NCI-H524 treated with DMSO at 0.1 percent for 48 hours (cell line): Measurements from ENCODE around the gene PDK3.

Experiments
- DNase-seq: peaks from one replicate; lab custom pipeline; 2025; lab: John Stamatoyannopoulos, UW

Gene PDK3

DNA sequence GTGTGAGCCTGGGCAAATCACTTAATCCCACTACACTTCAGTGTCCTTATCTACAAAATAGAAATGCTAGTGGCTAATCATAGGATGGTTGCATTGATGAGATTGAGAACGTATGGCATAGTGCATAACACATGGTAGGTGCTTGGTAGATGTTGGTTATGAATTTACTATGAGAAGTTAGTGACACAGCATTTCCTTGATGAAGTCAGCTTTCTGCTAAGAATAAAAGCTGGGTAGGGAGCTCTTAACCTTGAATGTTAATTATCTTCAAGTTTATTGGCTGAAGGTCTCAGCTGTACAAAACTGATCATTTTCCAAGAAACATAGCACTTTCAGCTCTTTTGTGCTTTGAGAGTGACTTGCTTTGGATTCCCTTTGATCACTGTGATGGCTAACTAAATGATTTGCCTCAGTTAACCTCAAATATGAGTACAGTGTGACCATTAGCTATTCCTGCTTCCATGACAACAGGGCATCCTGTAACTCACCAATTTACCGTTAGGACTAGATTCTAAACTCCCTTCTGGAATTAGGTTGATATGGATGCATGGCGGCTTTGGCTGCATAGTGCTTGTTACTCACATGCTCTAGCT lies 17.8 kb downstream of the PDK3 start:
- DNase-seq: no peak

DNA sequence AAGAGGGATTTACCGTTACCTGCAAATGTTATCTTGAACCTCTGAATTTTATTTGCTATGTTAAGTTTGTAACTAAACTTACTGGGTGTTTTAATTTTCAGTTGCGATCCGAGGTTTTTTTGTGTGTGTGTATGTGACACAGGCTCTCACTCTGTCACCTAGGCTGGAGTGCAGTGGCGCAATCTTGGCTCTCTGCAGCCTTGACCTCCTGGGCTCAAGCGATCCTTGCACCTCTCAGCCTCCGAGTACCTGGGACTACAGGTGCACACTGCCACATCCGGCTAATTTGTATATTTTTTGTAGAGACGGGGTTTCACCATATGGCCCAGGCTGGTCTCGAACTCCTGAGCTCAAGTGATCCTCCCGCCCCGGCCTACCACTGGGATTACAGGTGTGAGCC lies 18.5 kb downstream of the PDK3 start:
- no peak for DNase-seq

DNA sequence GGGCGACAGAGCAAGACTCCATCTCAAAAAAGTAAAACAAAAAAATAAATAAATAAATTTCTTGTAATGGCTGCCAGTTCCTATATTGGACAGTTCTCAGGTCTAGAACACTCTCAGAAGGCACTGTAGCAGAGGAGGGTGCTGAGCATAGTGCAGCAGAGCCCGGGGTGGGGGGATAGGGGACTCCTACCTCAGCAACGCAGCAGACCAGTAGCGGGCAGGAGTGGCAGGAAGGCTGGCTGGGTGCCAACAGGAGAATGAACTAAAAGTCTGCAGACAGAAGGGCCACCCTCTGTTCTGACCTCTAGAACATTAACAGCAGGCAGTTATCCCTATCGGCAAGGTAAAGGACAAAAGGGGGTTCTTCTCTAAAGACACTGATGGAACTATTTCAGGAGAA lies 20.2 kb downstream of the PDK3 start:
- DNase-seq: no peak

DNA sequence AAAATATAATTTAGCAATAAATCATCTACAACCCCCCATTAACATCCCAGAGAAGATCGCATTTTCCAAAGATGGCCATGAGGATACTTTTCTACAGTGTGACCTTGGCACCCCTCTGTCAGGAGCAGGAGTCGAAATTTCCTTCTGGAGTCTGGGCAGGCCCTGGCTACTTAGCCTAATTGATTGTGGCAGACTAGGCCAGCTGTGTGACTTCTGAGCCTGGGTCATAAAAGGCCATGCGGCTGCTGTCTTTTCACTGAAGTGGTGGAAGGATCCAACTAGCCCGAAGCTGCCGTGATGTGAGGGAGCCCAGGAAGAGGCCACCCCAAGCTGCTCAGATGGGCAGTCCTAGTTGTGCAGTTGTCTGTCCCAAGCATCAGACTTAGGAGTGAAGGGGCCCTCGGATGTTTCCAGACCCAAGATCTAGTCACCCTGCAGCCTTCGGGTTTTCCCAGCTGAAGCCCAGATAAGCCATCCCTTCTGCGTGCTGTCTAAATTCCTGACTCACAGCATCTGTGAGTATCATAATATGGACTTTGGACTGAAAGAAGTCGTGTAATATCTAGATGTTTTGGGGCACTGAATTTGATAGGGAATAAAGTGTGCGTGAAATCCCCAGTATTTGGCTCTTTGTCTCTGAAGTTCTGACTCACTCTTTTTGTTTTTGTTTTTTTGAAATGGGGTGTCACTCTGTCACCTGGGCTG lies 21.0 kb downstream of the PDK3 start:
- no peak for DNase-seq

DNA sequence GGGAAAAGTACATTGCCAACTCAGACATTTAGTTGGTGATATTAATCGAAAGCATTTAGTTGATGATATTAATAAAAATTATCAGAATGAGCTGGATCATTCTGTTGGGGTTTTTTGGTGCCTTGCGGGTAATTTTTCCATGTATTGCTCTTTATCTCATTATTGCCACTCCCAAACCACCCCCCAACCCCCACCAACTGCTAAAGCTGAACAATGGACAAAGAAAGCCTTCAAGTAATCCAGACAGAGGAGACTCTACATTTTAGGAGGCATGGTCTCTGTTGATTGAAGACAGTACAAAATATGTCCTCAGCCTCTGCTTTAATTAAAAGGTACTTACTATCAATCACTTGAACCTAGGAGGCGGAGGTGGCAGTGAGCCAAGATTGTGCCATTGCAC lies 22.5 kb downstream of the PDK3 start:
- no peak for DNase-seq

DNA sequence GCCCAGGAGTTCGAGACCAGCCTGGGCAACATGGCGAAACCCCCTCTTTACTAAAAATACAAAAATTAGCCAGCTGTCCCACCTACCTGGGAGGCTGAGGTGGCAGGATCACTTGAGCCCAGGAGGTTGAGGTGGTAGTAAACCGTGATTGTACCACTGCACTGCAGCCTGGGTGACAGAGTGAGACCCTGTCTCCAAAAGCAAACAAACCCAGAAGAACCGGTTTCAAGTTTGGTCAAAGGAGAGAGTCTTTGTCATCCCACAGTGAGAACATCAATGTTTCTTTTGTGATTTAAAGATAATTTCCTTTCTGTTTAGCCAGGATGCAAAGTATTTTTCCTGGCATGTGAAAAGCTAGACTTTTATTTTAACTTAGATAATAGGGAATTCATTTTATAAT lies 26.7 kb downstream of the PDK3 start:
- no peak for DNase-seq

DNA sequence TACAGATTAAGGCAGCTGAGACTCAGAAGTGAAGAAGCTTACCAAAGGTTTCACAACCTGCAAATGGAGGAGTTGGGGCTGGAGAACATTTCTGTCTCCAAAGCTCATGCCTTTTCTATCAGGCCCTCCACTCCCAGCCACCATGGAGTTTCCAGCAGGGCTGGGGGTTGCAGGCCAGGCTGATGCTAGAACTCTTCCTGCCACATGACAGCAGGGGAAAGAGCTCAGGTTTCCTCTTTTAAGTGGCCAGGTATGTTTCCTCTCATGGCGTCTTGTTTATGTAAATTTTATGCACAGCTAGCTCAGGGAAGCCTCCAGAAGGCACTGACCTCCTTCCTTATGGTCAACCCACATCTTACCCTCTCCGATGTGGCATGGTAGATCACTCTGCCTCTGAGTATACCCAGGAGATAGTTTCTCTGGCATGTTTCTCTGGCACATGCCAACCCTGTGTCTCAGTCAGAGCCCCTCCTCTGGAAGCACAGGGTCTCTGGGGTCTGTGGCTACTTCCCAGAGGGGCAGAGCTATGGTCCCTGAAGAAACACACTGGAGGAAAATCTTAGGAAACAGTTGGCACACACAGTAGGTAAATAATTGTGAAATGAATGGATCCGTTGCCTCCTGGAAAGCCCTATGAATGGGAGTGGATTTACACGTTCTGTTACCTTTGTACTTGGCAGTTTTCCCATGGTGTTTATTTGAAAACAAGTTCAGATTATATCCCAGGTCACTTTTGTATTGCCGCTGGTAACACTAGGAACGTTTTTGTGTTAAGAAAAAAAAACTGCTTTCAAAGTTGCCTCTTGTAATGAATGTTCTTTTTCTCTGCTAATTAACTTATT lies 28.9 kb downstream of the PDK3 start:
- DNase-seq: no peak

DNA sequence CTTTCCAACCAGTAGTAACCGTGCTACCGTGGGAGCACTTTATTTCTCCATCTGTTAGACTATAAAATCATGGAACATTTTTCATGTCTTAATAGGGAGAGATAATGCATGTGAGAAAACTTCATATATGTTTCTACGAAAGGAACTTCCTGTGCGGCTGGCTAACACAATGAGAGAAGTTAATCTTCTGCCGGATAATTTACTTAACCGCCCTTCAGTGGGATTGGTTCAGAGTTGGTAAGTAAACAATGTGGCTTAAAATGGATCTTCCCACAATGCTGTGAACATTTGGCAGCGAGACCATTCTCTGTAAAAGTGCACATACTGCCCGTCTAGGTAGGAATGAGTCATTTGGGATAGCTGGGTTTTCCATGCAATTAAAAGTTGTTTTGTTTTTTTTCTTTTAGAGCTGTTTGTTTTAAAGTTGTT lies 29.6 kb downstream of the PDK3 start:
- no peak for DNase-seq

DNA sequence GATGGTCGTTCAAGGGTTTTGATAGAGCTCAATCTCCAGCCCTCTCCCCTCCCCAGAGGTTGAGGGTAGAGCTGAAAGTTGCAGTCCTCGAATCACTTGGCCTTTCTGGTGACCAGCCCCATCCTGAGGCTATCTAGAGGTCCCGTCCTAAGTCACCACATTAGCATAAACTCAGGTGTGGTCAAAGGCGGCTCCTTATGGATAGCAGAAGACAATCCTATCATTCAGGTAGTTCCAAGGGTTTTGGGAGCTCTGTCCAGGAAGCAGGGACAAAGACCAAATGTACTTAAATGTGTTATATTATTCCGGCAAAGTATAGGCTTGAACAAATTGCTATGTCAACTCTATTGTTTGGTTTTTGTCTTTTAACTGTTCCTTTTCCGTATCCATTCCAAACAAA lies 30.6 kb downstream of the PDK3 start:
- DNase-seq: no peak

DNA sequence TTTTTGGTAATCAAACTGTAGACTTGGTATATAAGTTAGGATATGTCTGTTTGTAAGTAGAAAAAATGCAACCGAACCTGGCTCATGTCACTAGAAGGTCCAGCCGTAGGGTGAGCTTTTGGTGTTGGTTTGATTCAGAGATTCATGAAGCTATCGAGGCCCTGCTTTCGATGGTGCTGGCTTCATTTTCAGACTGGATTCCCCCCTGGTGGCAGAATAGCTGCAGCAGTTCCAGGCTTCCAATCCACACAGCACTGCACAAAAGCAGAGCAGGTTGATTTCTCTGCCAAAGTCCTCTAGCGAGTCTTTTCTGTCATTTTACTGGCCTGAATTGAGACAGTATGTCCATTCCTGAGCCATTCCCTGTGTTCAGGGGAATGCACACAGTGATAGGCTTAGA lies 33.1 kb downstream of the PDK3 start:
- DNase-seq: no peak

DNA sequence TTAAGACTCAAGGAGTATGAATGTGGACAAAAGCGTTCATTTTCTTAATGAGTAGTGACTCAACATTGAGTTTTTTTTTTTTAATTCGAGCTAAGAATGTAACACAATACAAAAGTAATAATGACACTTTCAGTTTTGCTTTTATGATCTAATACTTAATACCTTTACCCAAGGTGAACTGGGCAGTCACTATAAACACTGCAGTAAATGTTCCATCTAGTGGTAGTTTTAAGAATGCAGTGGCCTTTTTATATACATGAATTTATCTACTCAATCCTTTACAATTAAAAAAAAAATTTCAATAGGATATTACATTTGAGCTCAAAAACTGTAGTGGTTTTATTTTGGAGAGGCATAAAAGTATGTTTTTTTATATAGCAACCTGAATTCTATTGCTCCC lies 33.9 kb downstream of the PDK3 start:
- DNase-seq: no peak

DNA sequence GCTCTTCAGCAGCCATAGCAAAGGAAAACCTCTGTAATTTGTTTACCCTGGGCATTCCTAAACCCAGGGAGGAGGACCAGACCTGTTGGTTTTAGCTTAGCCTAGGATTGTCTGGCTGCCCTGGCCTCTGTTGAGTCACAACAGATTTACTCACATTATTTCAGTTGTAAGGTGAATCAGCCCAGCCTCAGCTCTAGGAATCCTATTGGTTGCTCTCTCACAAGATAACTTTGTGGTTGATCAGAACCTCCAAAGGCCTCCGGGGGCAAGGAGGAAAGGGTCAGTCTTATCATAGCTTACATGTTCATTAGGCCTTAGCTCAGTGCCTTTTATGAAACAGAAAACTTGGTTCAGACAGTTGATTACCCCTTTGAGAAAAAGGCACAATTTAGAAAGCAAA lies 41.0 kb downstream of the PDK3 start:
- DNase-seq: no peak

DNA sequence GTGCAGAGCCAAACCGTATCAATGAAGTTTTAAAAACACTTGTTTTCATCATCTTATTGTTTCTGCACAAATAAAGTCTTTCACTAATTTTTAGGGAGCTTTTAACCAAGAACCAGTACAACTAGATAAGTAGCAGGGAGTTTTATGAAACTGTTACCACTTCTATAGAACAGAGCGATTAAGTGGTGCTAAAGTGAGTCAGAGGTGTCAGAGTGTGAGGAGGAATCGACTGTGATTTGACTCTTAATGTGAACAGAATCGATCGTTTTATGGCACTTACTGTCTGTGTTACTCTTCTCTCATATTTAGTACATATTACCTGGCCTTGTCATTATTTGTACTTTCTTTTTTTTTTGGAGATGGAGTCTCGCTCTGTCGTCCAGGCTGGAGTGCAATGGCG lies 43.3 kb downstream of the PDK3 start:
- DNase-seq: no peak

DNA sequence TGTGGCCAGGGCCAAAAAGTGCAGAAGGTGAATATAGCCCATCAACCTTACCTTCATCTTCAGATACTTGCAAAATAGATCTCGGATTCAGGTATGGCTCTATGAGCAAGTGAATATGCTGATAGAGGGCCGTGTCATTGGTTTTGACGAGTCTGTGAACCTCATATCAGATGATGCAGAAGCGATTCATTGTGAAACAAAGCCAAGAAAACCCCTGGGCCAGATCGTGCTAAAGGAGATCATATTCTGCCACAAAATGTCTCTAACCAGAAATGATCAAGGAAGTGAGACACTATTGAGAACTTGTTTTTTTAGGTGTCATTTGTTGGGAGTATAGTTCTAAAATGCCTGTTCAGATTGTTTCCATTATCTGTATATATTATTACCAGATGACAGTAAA lies 48.3 kb downstream of the PDK3 start:
- DNase-seq: no peak

DNA sequence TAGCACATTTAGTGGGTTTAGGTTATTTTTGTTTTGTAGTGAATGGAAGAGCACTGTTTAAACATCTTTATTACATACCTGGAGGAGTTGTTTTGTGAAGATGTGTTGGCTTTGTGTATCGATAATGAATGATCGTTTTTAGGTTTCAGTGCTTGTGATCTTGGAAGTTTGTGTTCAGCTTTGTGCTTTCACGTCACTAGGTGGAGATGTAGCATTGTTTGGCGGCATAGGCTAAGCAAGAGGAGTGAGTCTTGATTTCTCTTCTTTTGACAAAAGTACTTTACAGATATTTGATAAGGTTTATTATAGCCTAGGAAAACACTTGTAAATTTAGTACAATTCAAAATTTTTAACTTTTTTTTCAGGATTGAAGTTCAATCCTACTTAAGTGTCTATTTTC lies 50.4 kb downstream of the PDK3 start:
- no peak for DNase-seq

DNA sequence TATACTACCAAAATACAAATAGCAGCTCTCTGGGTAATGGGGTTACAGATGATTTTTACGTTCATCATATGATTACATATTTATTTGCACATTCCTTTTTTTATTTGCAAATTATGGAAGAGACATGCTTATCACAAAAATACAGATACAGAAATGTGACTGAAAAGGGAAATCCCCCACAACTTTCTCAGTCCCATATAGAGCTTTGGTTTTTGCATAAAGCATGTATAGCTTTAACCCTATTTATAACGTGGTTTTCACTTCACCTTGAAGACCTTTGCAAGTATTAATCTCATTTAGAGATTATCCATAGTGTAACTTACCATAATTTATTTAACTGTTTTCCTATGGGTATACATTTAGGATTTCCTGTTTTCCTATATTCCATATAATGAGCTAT lies 55.4 kb downstream of the PDK3 start:
- no peak for DNase-seq

DNA sequence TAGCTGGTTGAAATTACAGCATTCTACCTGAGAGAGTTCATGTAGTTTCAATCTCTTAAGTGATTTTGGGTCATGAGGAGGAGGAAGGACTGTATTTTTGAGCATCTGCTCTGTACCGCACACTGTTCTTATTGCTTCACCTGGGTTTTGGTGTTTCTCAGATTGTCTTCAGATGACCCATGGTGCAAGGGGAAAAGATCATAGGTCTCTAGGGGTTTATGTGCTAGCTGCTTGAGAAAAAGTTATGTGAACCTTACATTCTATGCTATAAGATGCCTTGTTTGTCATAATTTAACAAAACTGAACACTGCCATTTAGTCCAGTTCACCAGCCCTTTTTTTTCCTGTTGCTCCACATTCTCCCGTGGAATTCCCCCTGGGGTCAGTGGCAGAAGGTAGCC lies 60.4 kb downstream of the PDK3 start:
- no peak for DNase-seq

DNA sequence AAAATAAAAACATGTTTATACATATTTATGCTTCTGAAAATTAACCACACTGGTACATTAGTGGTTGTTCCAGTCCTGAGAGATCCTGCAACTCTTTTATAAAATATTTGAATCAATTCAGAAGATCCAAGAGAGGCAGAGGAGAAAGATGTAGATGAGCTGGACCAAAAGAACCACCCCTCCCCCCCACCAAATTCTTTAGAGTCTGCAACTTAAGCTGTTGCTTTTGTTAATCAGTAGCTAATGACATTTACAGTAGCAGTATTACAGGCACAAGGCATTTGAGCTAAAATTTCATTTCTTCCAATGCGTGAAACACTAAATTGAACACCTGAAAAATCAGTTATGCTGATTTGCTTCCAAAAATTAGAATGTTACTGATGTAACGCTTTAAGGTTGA lies 61.5 kb downstream of the PDK3 start:
- DNase-seq: no peak

DNA sequence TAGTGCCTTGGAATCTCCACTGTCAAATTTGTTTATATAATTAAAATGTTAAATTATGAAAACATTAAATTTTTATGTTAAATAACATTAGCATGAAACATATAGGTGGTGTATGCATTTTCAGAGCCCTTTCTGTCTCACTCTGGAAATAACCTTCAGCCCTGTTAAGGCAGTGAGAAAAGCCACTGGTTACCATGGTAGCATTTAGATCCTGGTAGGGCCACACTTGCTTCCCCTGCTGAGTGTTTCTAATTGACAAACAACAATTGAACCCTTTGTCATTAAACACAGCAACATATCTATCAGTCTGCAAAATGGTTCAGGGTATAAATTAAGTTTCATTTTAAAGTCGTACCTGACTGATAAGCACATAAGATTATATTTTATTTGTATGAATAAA lies 63.5 kb downstream of the PDK3 start:
- DNase-seq: no peak

DNA sequence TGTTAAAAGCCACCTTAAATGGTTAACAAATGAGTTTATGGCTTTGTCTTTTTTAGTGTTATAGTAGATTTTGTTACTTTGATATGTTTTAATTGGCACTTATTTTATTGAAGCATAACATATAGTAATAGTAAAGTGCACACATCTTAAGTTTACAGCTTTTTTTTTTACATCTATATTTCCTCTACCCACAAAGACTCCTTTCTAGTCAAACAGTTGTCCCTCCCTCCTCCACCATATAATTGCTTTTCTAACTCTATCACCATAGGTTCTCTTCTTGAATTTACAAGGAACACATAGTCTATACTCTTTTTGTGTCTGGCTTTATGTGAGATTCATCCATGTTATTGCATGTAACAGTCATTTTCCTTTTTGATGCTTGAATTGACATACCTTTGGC lies 71.5 kb downstream of the PDK3 start:
- DNase-seq: no peak

DNA sequence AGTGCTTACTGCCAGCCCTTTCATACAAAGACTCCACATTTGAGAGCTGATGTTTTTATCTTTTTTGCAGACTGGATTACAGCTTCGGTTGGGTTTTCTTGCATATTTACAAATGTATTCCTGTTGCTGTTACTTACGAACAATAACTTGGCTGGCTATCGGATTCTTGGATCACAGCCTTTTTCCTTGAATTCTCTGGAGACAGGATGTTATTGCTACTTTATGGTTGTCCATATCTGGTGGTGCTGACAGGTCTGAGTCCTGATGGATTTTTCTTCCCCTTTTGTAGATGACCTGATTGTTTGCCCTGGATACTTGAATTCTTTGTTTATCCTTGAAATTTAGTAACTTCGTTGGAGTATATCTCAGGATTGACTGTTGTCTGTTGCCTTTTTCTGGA lies 77.7 kb downstream of the PDK3 start:
- no peak for DNase-seq

DNA sequence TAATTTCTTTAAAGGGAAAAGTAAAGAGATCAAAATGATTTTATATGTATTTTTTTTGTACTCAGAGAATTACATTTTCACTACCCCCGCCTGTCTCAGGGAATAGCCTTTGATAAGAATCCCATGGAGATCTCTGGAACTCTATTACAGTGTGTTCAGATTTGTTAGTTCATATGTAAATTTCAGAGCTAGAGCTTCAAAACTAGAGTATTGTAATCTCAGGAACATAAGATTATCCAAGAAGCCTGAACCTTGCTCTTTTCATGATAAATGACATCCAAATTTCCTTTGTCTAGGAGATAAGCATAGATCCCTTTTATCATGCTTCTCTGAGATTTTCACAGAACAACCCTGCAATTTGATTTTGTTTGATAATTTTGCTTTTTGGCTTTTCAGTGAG lies 82.9 kb downstream of the PDK3 start:
- no peak for DNase-seq

DNA sequence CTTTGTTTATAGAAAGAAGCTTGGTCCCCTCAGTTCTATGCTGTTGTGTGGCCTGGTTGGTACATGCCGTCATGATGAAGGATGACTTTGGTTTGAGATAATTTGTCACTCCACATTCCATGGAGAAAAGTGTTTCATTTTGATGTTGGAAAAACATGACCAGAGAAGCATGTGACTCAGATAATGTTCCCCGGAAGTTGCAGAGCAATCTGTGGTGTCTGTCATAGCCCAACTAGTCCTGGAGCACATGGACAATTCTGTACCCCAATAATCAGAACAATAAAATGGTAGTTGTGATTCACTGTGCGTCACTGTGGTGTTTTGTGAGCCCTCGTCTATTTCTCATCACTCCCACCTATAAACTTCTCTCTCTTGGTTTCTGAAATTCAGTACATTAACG lies 85.1 kb downstream of the PDK3 start:
- no peak for DNase-seq
